SK-N-SH (cell line): ENCODE results near the gene CD72. TPM values are rescaled to one million over a fixed set of nuclear protein-coding genes. Genes with fewer than 3 reads are reported as not detected.

Experiments used
- CTCF ChIA-PET: fragments of 300-600, 350-600 bp; formaldehyde crosslinking; extraction: SDS; loops from one replicate; lab custom pipeline; 2021; lab: Yijun Ruan, JAX
- POLR2A ChIA-PET: fragments of 350-600 bp; sonication (Branson Sonifier 250); formaldehyde crosslinking; extraction: SDS; loops from one replicate; lab custom pipeline; 2020; ENCODE audit warnings: antibody characterized with exemption, inconsistent platforms; lab: Yijun Ruan, JAX
- DNase-seq: peaks from one replicate; pipeline ENCODE4 v3.0.0; 2012
- H2AFZ ChIP-seq: fragments of 200-600 bp; sonication (generic); 2 replicates; pipeline ENCODE4 v1.8.1; 2016; ENCODE audit warnings: antibody characterized with exemption, mild to moderate bottlenecking, low read depth
- H3F3A ChIP-seq: fragments of 200-600 bp; sonication (generic); replicated peaks from 2 replicates; pipeline ENCODE3; 2016; ENCODE audit warnings: antibody characterized with exemption, mild to moderate bottlenecking; ENCODE audit not compliant: insufficient read depth
- H3K27ac ChIP-seq, 2 experiments: fragments of 200-500 bp in 1 of 2; fragments of 200-600 bp in 1 of 2; sonication (Bioruptor generic) in 1 of 2; sonication (generic), shearing (Covaris generic) in 1 of 2; 2 replicates each; pipeline versions ENCODE4 v1.5.1 to v1.6.1; 2014 to 2016; ENCODE audit warnings: low read depth in 2 of 2, inconsistent platforms in 1 of 2, low read length in 1 of 2, mild to moderate bottlenecking in 1 of 2, mixed read lengths in 1 of 2
- H3K27me3 ChIP-seq: fragments of 200-600 bp; sonication (generic), shearing (Covaris generic); 2 replicates; pipeline ENCODE4 v1.6.1; 2016; ENCODE audit warnings: mixed run types; ENCODE audit not compliant: insufficient read depth
- H3K36me3 ChIP-seq, 2 experiments: fragments of 200-500 bp in 1 of 2; fragments of 200-600 bp in 1 of 2; sonication (Bioruptor generic) in 1 of 2; sonication (generic) in 1 of 2; replicated peaks in 1 of 2; 2 replicates each; pipeline versions ENCODE3 to v1.5.1; 2014 to 2016; ENCODE audit warnings: low read length in 1 of 2, mild to moderate bottlenecking in 1 of 2; ENCODE audit not compliant: insufficient read depth in 2 of 2, control insufficient read depth in 1 of 2
- H3K4me1 ChIP-seq, 2 experiments: fragments of 200-500 bp in 1 of 2; fragments of 200-600 bp in 1 of 2; sonication (Bioruptor generic) in 1 of 2; sonication (generic), shearing (Covaris generic) in 1 of 2; 2 replicates each; pipeline versions ENCODE4 v1.5.1 to v1.6.1; 2014 to 2016; ENCODE audit warnings: low read depth in 1 of 2, low read length in 1 of 2, mixed run types in 1 of 2; ENCODE audit not compliant: insufficient read depth in 2 of 2, control insufficient read depth in 1 of 2
- H3K4me2 ChIP-seq: fragments of 200-600 bp; sonication (generic), shearing (Covaris generic); 2 replicates; pipeline ENCODE4 v1.6.1; 2017; ENCODE audit warnings: mixed run types
- H3K4me3 ChIP-seq, 2 experiments: fragments of 200-500 bp in 1 of 2; fragments of 200-600 bp in 1 of 2; sonication (Bioruptor generic) in 1 of 2; sonication (generic), shearing (Covaris generic) in 1 of 2; 2 replicates each; pipeline versions ENCODE4 v1.5.1 to v1.8.1; 2014 to 2016; ENCODE audit warnings: low read depth in 2 of 2, inconsistent platforms in 1 of 2, low read length in 1 of 2, mild to moderate bottlenecking in 1 of 2, mixed read lengths in 1 of 2, moderate library complexity in 1 of 2
- H3K79me2 ChIP-seq: fragments of 200-600 bp; sonication (generic); 2 replicates; pipeline ENCODE4 v1.8.1; 2017; ENCODE audit warnings: mild to moderate bottlenecking; ENCODE audit not compliant: insufficient read depth
- H3K9ac ChIP-seq: fragments of 200-600 bp; sonication (generic); 2 replicates; pipeline ENCODE4 v1.6.1; 2017; ENCODE audit warnings: mixed run types
- H3K9me2 ChIP-seq: fragments of 200-600 bp; sonication (generic); 2 replicates; pipeline ENCODE4 v1.6.1; 2017; ENCODE audit warnings: mixed run types
- H3K9me3 ChIP-seq: fragments of 200-600 bp; sonication (generic); 2 replicates; pipeline ENCODE4 v1.6.1; 2017; ENCODE audit warnings: mixed run types, mild to moderate bottlenecking, moderate library complexity
- H4K20me1 ChIP-seq: fragments of 200-600 bp; sonication (generic); 2 replicates; pipeline ENCODE4 v1.6.1; 2017; ENCODE audit warnings: mild to moderate bottlenecking, mixed run types; ENCODE audit not compliant: insufficient read depth
- ELF1 ChIP-seq: IDR thresholded peaks from 2 replicates; pipeline ENCODE4 v1.4.0; 2012
- POLR2AphosphoS5 ChIP-seq: IDR thresholded peaks from 2 replicates; pipeline ENCODE4 v1.6.1; 2012; ENCODE audit warnings: low read depth, low read length
- RAD21 ChIP-seq: IDR thresholded peaks from 2 replicates; pipeline ENCODE4 v1.6.1; 2012; ENCODE audit warnings: mild to moderate bottlenecking, low read length
- RCOR1 ChIP-seq: fragments of 150-350 bp; IDR thresholded peaks from 2 replicates; pipeline ENCODE4 v1.6.1; 2017; ENCODE audit warnings: antibody characterized with exemption, low read length
- RFX5 ChIP-seq: IDR thresholded peaks from 2 replicates; pipeline ENCODE4 v1.6.1; 2012; ENCODE audit warnings: mild to moderate bottlenecking, improper control_type of control experiment, low read length
- SMC3 ChIP-seq: IDR thresholded peaks from 2 replicates; pipeline ENCODE4 v1.6.1; 2012; ENCODE audit warnings: low read depth, low read length, improper control_type of control experiment
- TAF1 ChIP-seq: IDR thresholded peaks from 2 replicates; pipeline ENCODE4 v1.6.1; 2012; ENCODE audit warnings: low read depth, mild to moderate bottlenecking, low read length, moderate library complexity, borderline replicate concordance
- TCF12 ChIP-seq: IDR thresholded peaks from 2 replicates; pipeline ENCODE4 v1.4.0; 2012
- TEAD4 ChIP-seq: IDR thresholded peaks from 2 replicates; pipeline ENCODE4 v1.4.0; 2012; ENCODE audit warnings: mild to moderate bottlenecking, borderline replicate concordance; ENCODE audit not compliant: insufficient read depth
- YY1 ChIP-seq: IDR thresholded peaks from 2 replicates; pipeline ENCODE4 v1.4.0; 2012; ENCODE audit warnings: low read depth, mild to moderate bottlenecking
- WGBS: methylation state at CpG from one replicate; pipeline ENCODE4 v1.1.6; 2017; ENCODE audit warnings: low lambda C conversion rate; 5-methylcytosine and 5-hydroxymethylcytosine counted together
- polyA plus RNA-seq, 3 experiments: library from polyadenylated mRNA; depleted of rRNA; stranded (reverse); fragments of >200 nt; gene quantifications; 2 replicates each; pipeline ENCODE4 v1.2.3, GENCODE V29; 2012
- TF ChIP-seq, protein P1 (sequence below): fragments of 200-600 bp; sonication (generic); IDR thresholded peaks from 2 replicates; pipeline ENCODE4 v1.6.1; 2017; ENCODE audit warnings: antibody characterized with exemption, mild to moderate bottlenecking, moderate library complexity
- TF ChIP-seq, protein P2 (sequence below): IDR thresholded peaks from 2 replicates; pipeline ENCODE4 v1.6.1; 2012; ENCODE audit warnings: mild to moderate bottlenecking, low read depth, low read length, moderate library complexity
- TF ChIP-seq, protein P3 (sequence below): IDR thresholded peaks from 2 replicates; pipeline ENCODE4 v1.4.0; 2012; ENCODE audit warnings: low read depth, borderline replicate concordance

CD72 gene
- polyA plus RNA-seq, 1 of the 3 experiments (the other 2 are of a cell fraction) = 2.7 TPM

DNA sequence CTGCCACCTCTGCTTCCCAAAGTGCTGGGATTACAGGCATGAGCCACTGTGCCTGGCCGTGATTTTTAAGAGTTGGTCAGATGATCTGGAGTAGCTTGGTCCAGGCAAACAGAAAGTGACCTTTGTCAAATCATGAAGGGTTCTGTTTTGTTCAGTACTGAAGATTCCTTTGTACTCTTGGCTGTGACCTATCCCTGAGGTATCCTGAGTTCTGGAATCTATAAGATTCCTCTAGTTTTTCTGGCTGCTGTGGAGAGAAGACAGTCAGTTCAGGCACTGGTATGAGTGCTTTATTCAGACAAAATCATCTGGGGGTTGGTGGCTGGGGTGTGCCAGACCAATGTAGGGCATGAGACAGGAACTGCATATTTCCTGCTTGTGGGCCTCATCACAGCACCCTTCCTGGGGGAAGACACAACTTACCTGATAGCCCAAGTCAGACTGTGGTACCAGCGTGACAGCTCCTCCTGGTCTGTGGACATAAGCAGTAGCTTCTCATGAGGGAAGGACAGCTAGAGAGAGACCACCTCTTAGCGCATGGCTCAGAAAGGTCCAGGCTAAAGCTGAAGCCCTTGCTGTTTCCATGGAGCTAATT lies 43.6 kb upstream of the CD72 start:
- WGBS = 74% methylated on average over 3 of the region's 3 CpGs

DNA sequence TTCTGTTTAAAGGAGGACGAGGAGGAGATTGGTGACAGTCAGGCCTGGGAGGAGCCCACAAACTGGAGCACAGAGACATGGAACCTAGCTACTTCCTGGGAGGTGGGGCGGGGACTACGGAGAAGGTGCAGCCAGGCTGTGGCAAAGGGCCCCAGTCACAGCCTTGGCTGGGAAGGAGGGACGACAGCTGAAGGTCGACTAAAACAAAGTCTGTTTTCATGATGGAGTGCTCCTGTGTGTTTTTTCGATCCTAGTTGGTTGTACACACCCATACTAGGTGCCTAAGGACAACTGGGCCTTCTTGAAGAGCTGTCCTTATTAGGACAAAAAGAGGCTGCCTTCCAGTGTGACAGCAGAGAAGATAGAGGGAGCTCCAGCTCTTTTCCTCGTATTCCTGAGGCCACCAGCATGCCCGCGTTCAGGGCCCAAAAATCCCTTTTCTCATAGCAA lies 42.8 kb upstream of the CD72 start:
- Histone ChIP-seq H3K27me3 (no peaks in the 10 kb centered on the region), H3K9me2 (no peaks in the 10 kb centered on the region), H3K9ac (no peak overlapping the region), H3K36me3 (peaks cover 0 to 11% of the 10 kb centered on the region in 2 experiments), H3K27ac (peak overlapping the region in 1 of 2 experiments; percentile 22; a peak in 2 of 4 replicates), H3K79me2 (peaks cover 36% of the 10 kb centered on the region), H2AFZ (no peak overlapping the region), H3K4me2 (no peak overlapping the region), H3K4me1 (peaks cover 0 to 25% of the 10 kb centered on the region in 2 experiments; a peak in 1 of 4 replicates), H4K20me1 (no peaks in the 10 kb centered on the region), H3K9me3 (no peaks in the 10 kb centered on the region), H3K4me3 (no peak overlapping the region), H3F3A (peaks cover 36% of the 10 kb centered on the region)
- peak; percentile 53 for TF ChIP-seq RAD21
- TF ChIP-seq, protein P1, sequence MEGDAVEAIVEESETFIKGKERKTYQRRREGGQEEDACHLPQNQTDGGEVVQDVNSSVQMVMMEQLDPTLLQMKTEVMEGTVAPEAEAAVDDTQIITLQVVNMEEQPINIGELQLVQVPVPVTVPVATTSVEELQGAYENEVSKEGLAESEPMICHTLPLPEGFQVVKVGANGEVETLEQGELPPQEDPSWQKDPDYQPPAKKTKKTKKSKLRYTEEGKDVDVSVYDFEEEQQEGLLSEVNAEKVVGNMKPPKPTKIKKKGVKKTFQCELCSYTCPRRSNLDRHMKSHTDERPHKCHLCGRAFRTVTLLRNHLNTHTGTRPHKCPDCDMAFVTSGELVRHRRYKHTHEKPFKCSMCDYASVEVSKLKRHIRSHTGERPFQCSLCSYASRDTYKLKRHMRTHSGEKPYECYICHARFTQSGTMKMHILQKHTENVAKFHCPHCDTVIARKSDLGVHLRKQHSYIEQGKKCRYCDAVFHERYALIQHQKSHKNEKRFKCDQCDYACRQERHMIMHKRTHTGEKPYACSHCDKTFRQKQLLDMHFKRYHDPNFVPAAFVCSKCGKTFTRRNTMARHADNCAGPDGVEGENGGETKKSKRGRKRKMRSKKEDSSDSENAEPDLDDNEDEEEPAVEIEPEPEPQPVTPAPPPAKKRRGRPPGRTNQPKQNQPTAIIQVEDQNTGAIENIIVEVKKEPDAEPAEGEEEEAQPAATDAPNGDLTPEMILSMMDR = peak; percentile 53
- peak; percentile 33 for TF ChIP-seq SMC3
- no peak for TF ChIP-seq RFX5
- ChIA-PET POLR2A (interaction anchor here (1.1 kb wide), 1 partner anchor 71 kb away, joined by 3 read pairs; the partner anchor contains the start of genes CREB3 and TLN1), CTCF (interaction anchor here (0.7 to 4.2 kb wide), 9 partner anchors 12 to 361 kb away, joined by 3 to 19 read pairs (median 4); partner anchors contain the start of genes CA9, CREB3 and TLN1)
- WGBS = 79% methylated on average over 9 of the region's 9 CpGs
- no peak for DNase-seq

More for the DNA sequence above, 43.6 kb upstream of the CD72 start:
- Histone ChIP-seq H3K9me3 (no peaks in the 10 kb centered on the region), H3K9ac (no peak overlapping the region), H3K79me2 (peaks cover 36% of the 10 kb centered on the region), H3K4me2 (no peak overlapping the region), H2AFZ (no peak overlapping the region), H3K27ac (peak overlapping the region in 1 of 2 experiments; percentile 22; a peak in 1 of 4 replicates), H3K4me1 (peaks cover 0 to 23% of the 10 kb centered on the region in 2 experiments; a peak in 1 of 4 replicates), H3K27me3 (no peaks in the 10 kb centered on the region), H4K20me1 (no peaks in the 10 kb centered on the region), H3F3A (peaks cover 36% of the 10 kb centered on the region), H3K9me2 (no peaks in the 10 kb centered on the region)
- CTCF ChIA-PET = interaction anchor here (0.7 to 4.2 kb wide), 7 partner anchors 11 to 360 kb away, joined by 3 to 19 read pairs (median 4); partner anchors contain the start of genes CA9, CREB3 and TLN1
- no peak for DNase-seq
- POLR2A ChIA-PET = interaction anchor here (1.1 kb wide), 1 partner anchor 70 kb away, joined by 3 read pairs; the partner anchor contains the start of genes CREB3 and TLN1
- TF ChIP-seq TAF1 (no peak), RAD21 (no peak)
- TF ChIP-seq, all 33 proteins: peak for 0
- Histone ChIP-seq H3K4me3 (no peak overlapping the region), H3K36me3 (peaks cover 0 to 11% of the 10 kb centered on the region in 2 experiments)

DNA sequence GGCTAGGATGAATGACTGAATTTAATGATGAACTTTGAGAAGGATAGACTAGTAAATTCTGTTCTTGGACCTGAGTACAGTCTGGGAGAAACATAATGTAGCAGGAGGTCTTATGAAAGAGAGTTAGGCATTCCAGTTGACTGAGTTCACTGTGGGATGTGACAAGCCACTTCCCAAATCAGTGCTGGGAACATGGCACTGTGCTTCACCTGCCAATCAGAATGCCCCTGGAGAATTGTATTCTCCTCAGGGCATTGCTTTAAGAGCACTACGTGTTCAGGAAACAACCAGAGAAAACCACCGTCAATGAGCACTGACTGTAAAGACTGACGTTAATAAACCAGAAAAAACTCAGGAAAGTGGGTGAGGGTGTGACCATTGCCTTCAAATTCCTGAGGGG lies 41.1 kb upstream of the CD72 start:
- Histone ChIP-seq H3K27ac (peak overlapping the region; percentile 97 to 98; a peak in 2 of 4 replicates), H3K9me2 (no peaks in the 10 kb centered on the region)
- no peak for TF ChIP-seq RFX5
- no peak for TF ChIP-seq POLR2AphosphoS5
- TF ChIP-seq TCF12 = no peak
- TF ChIP-seq, protein P2, sequence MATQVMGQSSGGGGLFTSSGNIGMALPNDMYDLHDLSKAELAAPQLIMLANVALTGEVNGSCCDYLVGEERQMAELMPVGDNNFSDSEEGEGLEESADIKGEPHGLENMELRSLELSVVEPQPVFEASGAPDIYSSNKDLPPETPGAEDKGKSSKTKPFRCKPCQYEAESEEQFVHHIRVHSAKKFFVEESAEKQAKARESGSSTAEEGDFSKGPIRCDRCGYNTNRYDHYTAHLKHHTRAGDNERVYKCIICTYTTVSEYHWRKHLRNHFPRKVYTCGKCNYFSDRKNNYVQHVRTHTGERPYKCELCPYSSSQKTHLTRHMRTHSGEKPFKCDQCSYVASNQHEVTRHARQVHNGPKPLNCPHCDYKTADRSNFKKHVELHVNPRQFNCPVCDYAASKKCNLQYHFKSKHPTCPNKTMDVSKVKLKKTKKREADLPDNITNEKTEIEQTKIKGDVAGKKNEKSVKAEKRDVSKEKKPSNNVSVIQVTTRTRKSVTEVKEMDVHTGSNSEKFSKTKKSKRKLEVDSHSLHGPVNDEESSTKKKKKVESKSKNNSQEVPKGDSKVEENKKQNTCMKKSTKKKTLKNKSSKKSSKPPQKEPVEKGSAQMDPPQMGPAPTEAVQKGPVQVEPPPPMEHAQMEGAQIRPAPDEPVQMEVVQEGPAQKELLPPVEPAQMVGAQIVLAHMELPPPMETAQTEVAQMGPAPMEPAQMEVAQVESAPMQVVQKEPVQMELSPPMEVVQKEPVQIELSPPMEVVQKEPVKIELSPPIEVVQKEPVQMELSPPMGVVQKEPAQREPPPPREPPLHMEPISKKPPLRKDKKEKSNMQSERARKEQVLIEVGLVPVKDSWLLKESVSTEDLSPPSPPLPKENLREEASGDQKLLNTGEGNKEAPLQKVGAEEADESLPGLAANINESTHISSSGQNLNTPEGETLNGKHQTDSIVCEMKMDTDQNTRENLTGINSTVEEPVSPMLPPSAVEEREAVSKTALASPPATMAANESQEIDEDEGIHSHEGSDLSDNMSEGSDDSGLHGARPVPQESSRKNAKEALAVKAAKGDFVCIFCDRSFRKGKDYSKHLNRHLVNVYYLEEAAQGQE = no peak
- no peak for TF ChIP-seq ELF1
- TF ChIP-seq, protein P3, sequence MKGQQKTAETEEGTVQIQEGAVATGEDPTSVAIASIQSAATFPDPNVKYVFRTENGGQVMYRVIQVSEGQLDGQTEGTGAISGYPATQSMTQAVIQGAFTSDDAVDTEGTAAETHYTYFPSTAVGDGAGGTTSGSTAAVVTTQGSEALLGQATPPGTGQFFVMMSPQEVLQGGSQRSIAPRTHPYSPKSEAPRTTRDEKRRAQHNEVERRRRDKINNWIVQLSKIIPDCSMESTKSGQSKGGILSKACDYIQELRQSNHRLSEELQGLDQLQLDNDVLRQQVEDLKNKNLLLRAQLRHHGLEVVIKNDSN = no peak
- no peak for TF ChIP-seq TEAD4
- TF ChIP-seq SMC3 = no peak
- TF ChIP-seq RCOR1 = no peak
- TF ChIP-seq YY1 = no peak
- no peak for TF ChIP-seq TAF1

More for the DNA sequence above, 41.1 kb upstream of the CD72 start:
- Histone ChIP-seq H3K79me2 (peaks cover 30% of the 10 kb centered on the region), H2AFZ (no peak overlapping the region), H4K20me1 (no peaks in the 10 kb centered on the region), H3K4me2 (peak overlapping the region; percentile 80), H3K36me3 (peaks cover 0 to 11% of the 10 kb centered on the region in 2 experiments), H3K9me3 (no peaks in the 10 kb centered on the region), H3K4me3 (peak overlapping the region; percentile 70 to 82; a peak in 3 of 4 replicates), H3K4me1 (peaks cover 0 to 19% of the 10 kb centered on the region in 2 experiments; a peak in 1 of 4 replicates), H3K9ac (peak overlapping the region; percentile 88), H3F3A (peaks cover 30% of the 10 kb centered on the region), H3K27me3 (no peaks in the 10 kb centered on the region)
- DNase-seq = no peak
- CTCF ChIA-PET = interaction anchor here (0.7 to 6.0 kb wide), 24 partner anchors 8 to 131 kb away, joined by 3 to 86 read pairs (median 6); partner anchors contain the start of genes CA9, CREB3, TLN1 and TPM2
- POLR2A ChIA-PET = interaction anchor here (1.3 to 3.8 kb wide), 3 partner anchors 12 to 73 kb away, joined by 4 to 20 read pairs (median 11); partner anchors contain the start of genes CREB3 and TLN1
- 87% methylated on average over 3 of the region's 3 CpGs for WGBS
